NCI-H2107 treated with DMSO at 0.1 percent for 48 hours (cell line): Measurements from ENCODE around the gene PARD3B.
A peak's percentile ranks its signal among the peaks of the same experiment; 100 is the strongest.

Source experiments
- DNase-seq: peaks from one replicate; lab custom pipeline; 2025; ENCODE audit not compliant: unreplicated experiment; lab: John Stamatoyannopoulos, UW

PARD3B gene

DNA sequence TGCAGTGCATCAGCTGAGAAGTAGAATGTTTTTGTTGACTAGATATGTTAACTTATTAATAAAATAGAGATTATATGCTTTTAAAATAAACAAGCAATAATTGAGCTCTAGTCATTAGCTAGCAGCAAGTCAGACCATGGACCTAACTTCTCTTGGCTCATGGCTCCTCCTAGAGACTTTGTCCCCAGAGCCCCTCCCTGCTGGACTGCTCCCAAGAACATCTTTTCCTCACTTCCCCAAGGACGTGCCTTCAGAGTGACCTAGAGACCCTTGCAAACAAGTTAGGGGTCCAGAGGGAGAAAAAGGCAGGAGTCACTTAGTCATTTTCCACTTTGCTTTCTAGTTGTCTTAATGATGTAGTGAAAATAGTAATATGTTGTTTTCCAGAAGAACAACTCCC, 824.5 kb downstream of the PARD3B start:
- no peak for DNase-seq

GRCh38 chr2:205370726-205371125, 825.5 kb downstream of the PARD3B start:
- DNase-seq = no peak

DNA sequence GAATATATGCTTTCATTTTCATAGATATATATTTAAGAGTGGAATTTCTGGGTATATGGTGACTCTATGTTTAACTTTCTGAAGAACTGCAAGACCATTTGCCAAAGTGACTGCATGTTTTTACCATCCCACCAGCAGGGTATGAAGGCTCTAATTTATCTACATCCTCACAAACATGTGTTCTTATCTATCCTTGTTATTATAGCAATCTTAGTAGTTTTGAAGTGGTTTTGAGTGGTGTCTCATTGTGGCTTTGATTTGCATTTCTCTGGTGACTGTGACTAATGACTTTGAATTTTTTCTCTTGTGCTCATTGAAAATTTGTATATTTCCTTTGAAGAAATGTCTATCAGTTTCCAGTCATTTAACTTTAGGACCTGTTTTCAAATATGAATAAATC, 826.9 kb downstream of the PARD3B start:
- peak; percentile 8 for DNase-seq

GRCh38 chr2:205375461-205376448, 830.5 kb downstream of the PARD3B start:
- DNase-seq = no peak

DNA sequence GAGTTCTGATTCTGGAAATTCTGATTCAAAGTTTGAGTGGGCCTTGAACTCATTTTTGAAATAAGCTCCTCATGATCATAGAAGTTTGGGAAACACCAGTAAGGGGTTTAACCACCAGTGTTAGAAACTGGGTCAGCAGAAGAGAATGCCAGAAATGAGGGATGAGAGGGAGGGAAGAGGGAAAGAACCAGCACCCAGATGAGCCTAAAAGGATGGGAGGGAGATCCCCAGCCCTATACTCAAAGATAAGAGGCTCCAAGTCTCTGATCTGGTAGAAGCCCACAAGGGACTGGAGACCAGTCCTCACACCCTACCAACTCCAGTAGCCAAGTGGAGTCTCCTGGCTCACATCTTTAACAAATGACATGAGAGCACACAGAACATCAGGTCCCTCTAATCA, 832.0 kb downstream of the PARD3B start:
- DNase-seq = no peak

DNA sequence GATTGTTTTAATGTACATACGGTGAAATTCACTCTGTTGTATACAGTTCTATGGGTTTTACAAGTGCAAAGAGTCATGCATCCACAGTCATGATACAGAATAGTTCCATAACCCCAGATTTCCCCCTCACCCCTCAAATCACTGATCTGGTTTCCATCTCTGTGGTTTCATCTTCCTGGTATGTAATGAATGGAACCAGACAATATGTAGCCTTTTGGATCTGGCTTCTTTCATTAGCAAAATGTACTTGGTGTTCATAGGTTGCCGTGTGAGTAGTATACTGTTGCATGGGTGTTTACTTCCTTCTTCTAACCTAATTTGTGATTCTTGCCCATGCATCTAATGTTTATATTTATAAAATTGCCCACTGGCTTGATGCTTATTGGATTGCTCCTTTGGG, 838.3 kb downstream of the PARD3B start:
- no peak for DNase-seq

GRCh38 chr2:205386109-205386508, 840.8 kb downstream of the PARD3B start:
- DNase-seq = no peak

GRCh38 chr2:205387350-205388055, 842.2 kb downstream of the PARD3B start:
- DNase-seq = no peak

- no peak for DNase-seq
Observed at GRCh38 chr2:205390866-205391265, 845.6 kb downstream of the PARD3B start.

DNA sequence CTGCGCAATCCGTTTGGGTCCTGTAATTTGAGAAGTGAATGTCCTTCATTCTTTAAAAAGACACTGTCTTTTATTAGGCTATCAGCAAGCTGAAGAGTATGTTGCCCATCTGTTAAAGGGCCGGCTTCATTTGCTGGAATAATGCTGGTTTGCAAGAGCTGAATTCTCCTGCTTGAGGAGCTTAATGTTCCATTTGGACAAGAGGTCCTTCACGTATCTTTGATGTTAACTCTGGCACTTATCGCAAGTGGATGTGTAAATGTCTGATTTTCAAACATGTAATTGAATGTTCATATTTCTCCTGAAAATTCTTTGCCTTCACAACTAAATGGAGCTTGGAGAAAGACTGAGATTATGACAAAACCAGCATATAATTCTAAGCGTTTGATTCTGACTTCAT, 856.2 kb downstream of the PARD3B start:
- DNase-seq = no peak

DNA sequence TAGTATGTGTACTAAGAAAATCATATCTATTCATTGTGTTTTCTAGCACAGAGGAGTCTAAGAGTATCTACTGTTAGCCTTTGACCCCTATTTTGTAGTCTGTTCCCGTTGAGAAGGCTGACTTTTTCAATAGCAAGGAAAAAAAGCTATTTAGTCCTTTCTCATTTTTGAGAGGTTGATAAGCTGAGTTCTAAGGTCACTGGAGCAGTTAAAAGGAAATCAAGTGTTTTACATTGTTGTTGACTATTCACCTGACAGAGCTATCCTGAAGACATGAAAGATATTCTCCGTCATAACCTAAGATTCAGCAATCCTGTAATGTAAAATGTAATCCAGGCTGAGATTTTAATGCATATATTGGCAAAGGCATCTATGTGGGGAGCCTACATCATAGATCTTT, 856.7 kb downstream of the PARD3B start:
- no peak for DNase-seq

DNA sequence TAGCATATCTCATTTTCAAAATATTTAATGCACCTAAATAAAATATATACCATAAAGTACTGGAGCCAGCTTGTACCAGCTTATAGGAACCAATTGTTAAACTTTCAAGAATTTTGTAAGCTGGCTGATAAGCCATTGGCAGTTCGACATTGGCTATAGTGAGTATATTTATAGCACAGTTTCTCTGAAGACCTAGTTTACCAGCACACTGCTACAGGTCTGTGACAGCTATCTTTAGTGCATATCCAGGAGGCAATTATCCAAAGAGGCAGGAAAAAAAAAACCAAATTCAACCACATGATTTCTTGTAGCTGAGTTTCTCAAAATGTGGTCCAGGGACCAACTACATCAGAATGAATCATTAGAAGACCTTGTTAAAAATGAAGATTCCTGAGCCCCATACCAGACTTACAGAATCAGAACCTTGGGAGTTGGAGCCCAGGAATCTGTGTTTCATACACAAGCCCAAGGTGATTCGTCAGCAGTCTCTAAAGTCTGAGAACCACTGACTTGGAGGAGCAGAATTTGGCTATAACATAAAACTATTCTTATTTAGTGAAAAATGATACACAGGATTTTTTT, 858.1 kb downstream of the PARD3B start:
- no peak for DNase-seq

DNA sequence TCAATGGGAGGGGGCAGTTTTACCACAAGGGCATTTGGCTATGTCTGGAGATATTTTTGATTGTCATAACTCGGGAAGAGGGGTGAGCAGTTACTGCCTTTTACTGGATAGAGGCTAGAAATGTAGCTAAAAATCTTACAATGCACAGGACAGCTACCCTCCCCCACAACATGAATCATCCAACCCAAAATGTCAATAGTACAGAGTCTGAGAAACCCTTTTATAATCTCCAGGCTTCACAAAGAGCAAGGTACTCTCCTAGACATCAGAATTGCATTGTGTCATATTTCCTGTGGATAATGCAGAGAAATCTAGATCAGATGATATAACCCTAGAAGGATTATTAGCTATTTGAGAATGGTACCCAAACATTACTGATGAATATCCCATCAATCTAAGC, 859.9 kb downstream of the PARD3B start:
- DNase-seq = no peak

DNA sequence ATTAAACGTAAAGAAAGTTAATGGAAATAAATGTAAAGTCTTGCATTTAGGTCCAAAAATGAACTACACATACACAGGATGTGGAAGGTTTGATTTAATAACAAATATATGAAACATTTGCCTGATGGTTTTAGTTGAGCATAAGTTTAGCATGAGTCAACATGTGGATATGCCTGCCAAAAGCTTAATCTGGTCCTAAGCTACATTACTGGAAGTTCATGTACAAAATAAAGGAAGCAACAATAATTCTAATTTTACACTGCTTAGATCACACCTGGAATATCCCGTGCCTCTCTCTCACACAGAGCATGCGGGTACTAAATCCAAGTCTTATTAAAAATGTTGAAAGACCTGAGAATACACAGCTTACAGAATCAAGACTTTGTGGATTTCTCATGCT, 860.5 kb downstream of the PARD3B start:
- no peak for DNase-seq

GRCh38 chr2:205407984-205408383, 862.7 kb downstream of the PARD3B start:
- DNase-seq = no peak

- DNase-seq = no peak
Observed at GRCh38 chr2:205408696-205409095, 863.4 kb downstream of the PARD3B start.

DNA sequence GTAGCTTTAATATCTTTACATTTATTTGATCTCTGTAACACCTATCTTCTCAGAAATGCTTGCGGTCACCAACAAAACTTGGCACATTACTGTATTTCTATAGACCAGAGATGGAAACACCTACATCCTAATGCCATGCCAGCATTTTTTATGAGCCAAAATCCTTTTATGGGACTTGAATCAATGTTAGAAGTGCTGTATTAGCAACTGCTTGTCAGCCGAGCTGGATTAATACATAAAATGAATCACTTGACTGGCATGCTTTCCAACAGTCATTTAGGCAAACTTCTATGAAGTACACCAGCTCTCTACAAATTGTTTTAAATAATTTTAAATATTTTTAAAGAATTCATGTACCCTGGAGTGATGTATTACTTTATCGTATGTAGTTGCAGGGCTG, 864.1 kb downstream of the PARD3B start:
- DNase-seq = no peak

DNA sequence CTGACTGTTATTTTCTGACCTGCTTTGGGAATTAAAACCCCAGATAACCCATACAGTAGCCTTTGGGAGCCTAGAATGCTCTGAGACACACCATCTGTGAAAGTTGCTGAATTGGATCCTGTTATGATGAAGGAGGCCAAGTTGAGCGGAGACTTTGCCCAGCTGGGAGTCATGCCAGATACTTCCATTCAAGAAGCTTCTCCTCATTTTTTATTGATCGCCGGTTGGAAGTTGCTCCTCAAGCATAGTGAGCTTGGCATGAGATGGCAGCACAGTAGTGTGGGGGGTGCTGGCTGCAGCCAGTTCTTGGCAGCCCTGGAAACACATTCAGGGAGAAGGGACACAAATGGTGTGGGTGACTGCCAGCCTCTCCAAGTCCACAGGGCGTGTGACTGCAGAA, 866.3 kb downstream of the PARD3B start:
- no peak for DNase-seq

GRCh38 chr2:205424326-205424725, 879.1 kb downstream of the PARD3B start:
- DNase-seq = no peak

DNA sequence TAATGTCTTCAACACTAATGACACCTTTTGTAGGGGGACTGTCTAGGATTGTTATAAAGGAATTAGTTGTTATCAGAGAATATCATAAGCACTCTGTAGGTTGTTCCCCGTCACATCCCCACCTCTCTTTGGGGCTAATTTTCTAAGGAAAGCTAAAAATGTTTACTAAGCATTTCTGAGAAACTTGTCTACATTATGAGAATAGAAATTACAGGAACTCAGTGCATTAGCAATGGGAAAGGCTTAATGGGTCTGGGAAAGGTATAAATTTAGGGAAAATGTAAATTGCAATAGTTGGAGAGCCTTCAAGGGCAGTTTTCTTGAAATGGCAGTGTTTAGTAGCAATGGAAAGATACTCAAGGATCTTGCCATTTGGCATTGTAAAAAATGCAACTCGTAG, 879.8 kb downstream of the PARD3B start:
- no peak for DNase-seq

DNA sequence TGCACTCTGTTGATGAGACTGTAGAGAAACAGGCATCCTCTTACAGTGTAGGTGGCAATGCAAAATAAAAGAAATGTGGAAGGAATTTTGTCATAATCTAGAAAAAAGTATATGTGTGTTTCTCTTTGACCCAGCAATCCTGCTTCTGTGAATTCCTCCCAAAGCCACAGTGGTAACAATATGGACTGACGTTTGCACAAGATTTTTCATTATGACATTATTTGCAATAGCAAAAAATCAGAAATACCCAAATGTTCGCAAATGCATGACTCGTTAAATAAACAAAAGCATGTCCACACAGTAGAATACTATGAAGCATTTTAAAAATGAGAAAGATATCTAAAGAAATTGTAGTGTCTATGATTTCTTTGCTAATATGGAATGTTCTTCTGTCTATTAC, 881.8 kb downstream of the PARD3B start:
- no peak for DNase-seq

DNA sequence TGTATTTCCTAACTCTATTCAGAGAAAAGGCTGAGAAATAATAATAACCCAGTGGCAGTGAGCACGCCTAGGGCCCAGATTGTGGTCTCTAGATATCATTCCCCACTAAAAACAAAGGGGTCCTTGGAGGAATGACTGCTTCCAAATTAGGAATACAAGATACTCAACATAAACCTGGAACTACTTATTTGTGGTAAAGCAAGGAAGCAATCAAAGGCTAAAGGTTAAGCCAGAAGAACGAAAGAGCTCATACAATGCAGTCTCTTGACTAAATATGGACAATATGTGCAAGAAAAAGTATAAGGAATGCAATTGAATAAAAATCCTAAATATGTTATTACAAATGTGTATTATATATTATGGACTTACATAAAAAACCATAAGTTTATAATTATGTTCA, 883.5 kb downstream of the PARD3B start:
- DNase-seq = no peak
